GM23338 (cell line): ENCODE data around the gene COMP. TPM values are rescaled to one million over a fixed set of nuclear protein-coding genes. Genes with fewer than 3 reads are reported as not detected.

Experiments used
- ATAC-seq: fragments of 200-7000 bp; cut with Tn5 transposase; 3 replicates; pipeline ENCODE4 v1.9.1; 2020
- DNase-seq: peaks from one replicate; pipeline ENCODE4 v3.0.0-alpha.2; 2015; ENCODE audit warnings: low spot score
- H2AFZ ChIP-seq: fragments of 200-600 bp; sonication (generic); 2 replicates; pipeline ENCODE4 v1.8.0; 2016; ENCODE audit warnings: antibody characterized with exemption, mild to moderate bottlenecking, moderate library complexity
- H3F3A ChIP-seq: fragments of 200-600 bp; sonication (generic); replicated peaks from 2 replicates; pipeline ENCODE4 v1.8.0; 2017; ENCODE audit warnings: antibody characterized with exemption, mixed run types, low read depth
- H3K27ac ChIP-seq: fragments of 200-600 bp; sonication (generic); 2 replicates; pipeline ENCODE4 v1.6.1; 2016; ENCODE audit warnings: low read depth
- H3K27me3 ChIP-seq: fragments of 200-600 bp; sonication (generic); 2 replicates; pipeline ENCODE4 v1.8.0; 2016; ENCODE audit warnings: mild to moderate bottlenecking, mixed run types, moderate library complexity; ENCODE audit not compliant: insufficient read depth
- H3K36me3 ChIP-seq: fragments of 200-600 bp; sonication (generic); 2 replicates; pipeline ENCODE4 v1.8.0; 2016; ENCODE audit warnings: mild to moderate bottlenecking; ENCODE audit not compliant: insufficient read depth
- H3K4me1 ChIP-seq: fragments of 200-600 bp; sonication (generic); 2 replicates; pipeline ENCODE4 v1.8.0; 2016; ENCODE audit warnings: mild to moderate bottlenecking, moderate library complexity; ENCODE audit not compliant: insufficient read depth
- H3K4me2 ChIP-seq: fragments of 200-600 bp; sonication (generic); 2 replicates; pipeline ENCODE4 v1.7.1; 2017; ENCODE audit warnings: mixed run types
- H3K4me3 ChIP-seq: fragments of 200-600 bp; sonication (generic); 2 replicates; pipeline ENCODE4 v1.6.1; 2016; ENCODE audit warnings: mixed run types
- H3K79me2 ChIP-seq: fragments of 200-600 bp; sonication (generic); replicated peaks from 2 replicates; pipeline ENCODE4 v1.8.0; 2017; ENCODE audit warnings: mild to moderate bottlenecking; ENCODE audit not compliant: insufficient read depth
- H3K9me2 ChIP-seq: fragments of 200-600 bp; sonication (generic); 2 replicates; pipeline ENCODE4 v1.8.0; 2017; ENCODE audit not compliant: insufficient read depth
- H4K20me1 ChIP-seq: fragments of 200-600 bp; sonication (generic); replicated peaks from 2 replicates; pipeline ENCODE4 v1.8.0; 2017; ENCODE audit warnings: mild to moderate bottlenecking; ENCODE audit not compliant: insufficient read depth
- H3K27ac Mint-ChIP-seq: 2 replicates; pipeline ENCODE4 v1.8.0; 2020; ENCODE audit warnings: inconsistent platforms, mild to moderate bottlenecking, moderate library complexity, mixed read lengths
- H3K27me3 Mint-ChIP-seq: 3 replicates; pipeline ENCODE4 v1.8.0; 2022; ENCODE audit warnings: low read depth, mild to moderate bottlenecking, moderate library complexity, mixed read lengths, inconsistent platforms; ENCODE audit not compliant: insufficient read depth, poor library complexity
- H3K36me3 Mint-ChIP-seq: 3 replicates; pipeline ENCODE4 v1.8.0; 2021; ENCODE audit warnings: low read depth, mild to moderate bottlenecking, inconsistent platforms, moderate library complexity, mixed read lengths
- H3K4me1 Mint-ChIP-seq: 3 replicates; pipeline ENCODE4 v1.8.0; 2020; ENCODE audit warnings: mild to moderate bottlenecking, inconsistent platforms, mixed read lengths
- H3K4me3 Mint-ChIP-seq: 3 replicates; pipeline ENCODE4 v1.8.0; 2021; ENCODE audit warnings: moderate library complexity, mild to moderate bottlenecking, inconsistent platforms, mixed read lengths
- H3K9me3 Mint-ChIP-seq: 3 replicates; pipeline ENCODE4 v1.8.0; 2020; ENCODE audit warnings: moderate library complexity, mild to moderate bottlenecking, inconsistent platforms, mixed read lengths
- ETS1 ChIP-seq: IDR thresholded peaks from 2 replicates; pipeline ENCODE4 v1.6.1; 2016; ENCODE audit warnings: antibody characterized with exemption
- EZH2 ChIP-seq: fragments of 200-600 bp; sonication (generic); IDR thresholded peaks from one replicate; pipeline ENCODE4 v1.8.0; 2017; ENCODE audit warnings: antibody characterized with exemption, mild to moderate bottlenecking, low read depth; ENCODE audit not compliant: unreplicated experiment
- EZH2phosphoT487 ChIP-seq: fragments of 200-600 bp; sonication (generic); IDR thresholded peaks from one replicate; pipeline ENCODE4 v1.8.1; 2018; ENCODE audit warnings: antibody characterized with exemption; ENCODE audit not compliant: unreplicated experiment
- NANOG ChIP-seq: IDR thresholded peaks from 2 replicates; pipeline ENCODE4 v1.6.1; 2016; ENCODE audit warnings: antibody characterized with exemption, borderline replicate concordance
- REST ChIP-seq: IDR thresholded peaks from one replicate; pipeline ENCODE4 v1.6.1; 2018; ENCODE audit warnings: antibody characterized with exemption; ENCODE audit not compliant: unreplicated experiment
- ZNF462 ChIP-seq: fragments of 250-450 bp; sonication (Bioruptor Pico); IDR thresholded peaks from 2 replicates; pipeline ENCODE4 v1.5.0; 2020; ENCODE audit warnings: mild to moderate bottlenecking, moderate library complexity
- polyA plus RNA-seq: library from polyadenylated mRNA; unstranded; fragments of >200 nt; fragmentation: Nextera tagmentation; extraction: Ambion mirVana; gene quantifications from 2 replicates; pipeline ENCODE4 v1.2.1, GENCODE V29; 2016
- total RNA-seq: library from RNA; depleted of rRNA; stranded (reverse); fragments of >200 nt; shearing (Covaris generic); gene quantifications from 2 replicates; pipeline ENCODE4 v1.2.3, GENCODE V29; 2014

The COMP gene
- total and polyA plus RNA-seq, 2 experiments from 2014 or later, result 0.58 to 0.63 TPM

GRCh38 chr19:18788529-18789421 is 2.3 kb downstream of the COMP start:
- H3K36me3 Mint-ChIP-seq, result no peaks in the 10 kb centered on the region; the same call in 2 of the 3 replicates
- no peak for TF ChIP-seq ETS1
- TF ChIP-seq EZH2, result peak; percentile 58
- H3K4me1 Mint-ChIP-seq, result peaks cover 16% of the 10 kb centered on the region

GRCh38 chr19:18785179-18786124 is 5.7 kb downstream of the COMP start:
- peaks cover 9% of the 10 kb centered on the region for H4K20me1 ChIP-seq
- H3K4me3 ChIP-seq, result peak overlapping the region; percentile 48; the same call in 1 of the 2 replicates
- 0 out of 2 replicates have a peak overlapping the region, but pooled peaks have one; percentile 43 for H2AFZ ChIP-seq
- H3K36me3 ChIP-seq, result no peaks in the 10 kb centered on the region
- no peaks in the 10 kb centered on the region for H3K9me2 ChIP-seq
- peaks cover 6% of the 10 kb centered on the region; the same call in 1 of the 2 replicates for H3K4me1 ChIP-seq
- no peak overlapping the region for H3K27ac ChIP-seq
- Mint-ChIP-seq H3K27ac (no peak overlapping the region), H3K4me1 (peaks cover 16% of the 10 kb centered on the region), H3K4me3 (peak overlapping the region; percentile 56), H3K36me3 (no peaks in the 10 kb centered on the region; the same call in 2 of the 3 replicates), H3K9me3 (peaks cover 7% of the 10 kb centered on the region), H3K27me3 (peaks cover 84% of the 10 kb centered on the region)
- H3K4me2 ChIP-seq, result peak overlapping the region; percentile 85
- H3F3A ChIP-seq, result 0 out of 2 replicates have a peak, but pooled peaks cover 6% of the 10 kb centered on the region
- DNase-seq (peak; percentile 95), ATAC-seq (peak; percentile 42)
- H3K79me2 ChIP-seq, result no peaks in the 10 kb centered on the region
- peaks cover 96% of the 10 kb centered on the region for H3K27me3 ChIP-seq
- TF ChIP-seq NANOG (no peak), EZH2phosphoT487 (no peak), REST (no peak), ZNF462 (no peak), EZH2 (no peak)

More at GRCh38 chr19:18788529-18789421, 2.3 kb downstream of the COMP start:
- H4K20me1 ChIP-seq, result peaks cover 16% of the 10 kb centered on the region
- Mint-ChIP-seq H3K4me3 (peak overlapping the region; percentile 74), H3K27ac (no peak overlapping the region), H3K27me3 (peaks cover 99% of the 10 kb centered on the region), H3K9me3 (peaks cover 7% of the 10 kb centered on the region)
- peak; percentile 4 for ATAC-seq
- peak; percentile 68 for DNase-seq
- no peaks in the 10 kb centered on the region for H3K9me2 ChIP-seq
- 0 out of 2 replicates have a peak, but pooled peaks cover 6% of the 10 kb centered on the region for H3F3A ChIP-seq
- H2AFZ ChIP-seq, result peak overlapping the region; percentile 87
- no peak overlapping the region for H3K27ac ChIP-seq
- peak overlapping the region; percentile 87 for H3K4me2 ChIP-seq
- peaks cover 12% of the 10 kb centered on the region; the same call in 1 of the 2 replicates for H3K4me1 ChIP-seq
- peak overlapping the region; percentile 67 for H3K4me3 ChIP-seq
- H3K79me2 ChIP-seq, result no peaks in the 10 kb centered on the region
- no peaks in the 10 kb centered on the region for H3K36me3 ChIP-seq
- peaks cover 98% of the 10 kb centered on the region for H3K27me3 ChIP-seq
